GM18520 (cell line): ENCODE results near the gene LKAAEAR1.

Experiments used
- ATAC-seq: cut with Tn5 transposase; IDR thresholded peaks from one replicate; pipeline ENCODE4 v1.9.1; 2021; ENCODE audit not compliant: unreplicated experiment

Gene LKAAEAR1

GRCh38 chr20:64111841-64112641 is 27.8 kb upstream of the LKAAEAR1 start:
- no peak for ATAC-seq

- ATAC-seq, result no peak
Measured at GRCh38 chr20:64110411-64111068, 26.3 kb upstream of the LKAAEAR1 start.

- no peak for ATAC-seq
Measured at GRCh38 chr20:64109831-64110391, 25.7 kb upstream of the LKAAEAR1 start.

- ATAC-seq, result no peak
Measured at GRCh38 chr20:64108731-64109681, 24.8 kb upstream of the LKAAEAR1 start.

GRCh38 chr20:64107736-64108457 is 23.7 kb upstream of the LKAAEAR1 start:
- no peak for ATAC-seq

- no peak for ATAC-seq
Measured at GRCh38 chr20:64106981-64107735, 23.0 kb upstream of the LKAAEAR1 start, which contains the start of gene NPBWR2. Gene NPBWR2, minus strand, starts transcription at chr20:64107565. Its CDS starts 734 bp downstream, at chr20:64106831.

GRCh38 chr20:64106435-64106961 is 22.3 kb upstream of the LKAAEAR1 start:
- ATAC-seq, result no peak

- ATAC-seq, result no peak
Measured at GRCh38 chr20:64105846-64106434, 21.7 kb upstream of the LKAAEAR1 start.

- ATAC-seq, result no peak
Measured at GRCh38 chr20:64104667-64105451, 20.7 kb upstream of the LKAAEAR1 start.

- no peak for ATAC-seq
Measured at GRCh38 chr20:64103871-64104666, 19.9 kb upstream of the LKAAEAR1 start.

- ATAC-seq, result no peak
Measured at GRCh38 chr20:64102647-64103354, 18.6 kb upstream of the LKAAEAR1 start.

- no peak for ATAC-seq
Measured at GRCh38 chr20:64101731-64102621, 17.8 kb upstream of the LKAAEAR1 start.

- no peak for ATAC-seq
Measured at GRCh38 chr20:64100946-64101688, 16.9 kb upstream of the LKAAEAR1 start.

GRCh38 chr20:64100566-64100888 is 16.3 kb upstream of the LKAAEAR1 start:
- no peak for ATAC-seq
